Fibroblast of the aortic adventitia (primary cell): ENCODE data around the gene SPRED3. TPM values are rescaled to one million over a fixed set of nuclear protein-coding genes. Genes with fewer than 3 reads are reported as not detected.

ENCODE experiments used
- DNase-seq: peaks from one replicate; pipeline ENCODE4 v3.0.0-alpha.2; 2010; ENCODE audit warnings: low read depth
- H3K4me3 ChIP-seq: 2 replicates; pipeline ENCODE4 v1.5.1; 2011; ENCODE audit warnings: low read depth, mild to moderate bottlenecking, control low read depth, low read length, moderate library complexity
- total RNA-seq: library from RNA; depleted of rRNA; stranded (reverse); fragments of >200 nt; gene quantifications from 2 replicates; pipeline ENCODE4 v1.2.3, GENCODE V29; 2012; ENCODE audit warnings: low replicate concordance
- TF ChIP-seq, protein P1 (sequence below): IDR thresholded peaks from 2 replicates; pipeline ENCODE4 v1.5.1; 2011; ENCODE audit warnings: mild to moderate bottlenecking, low read length, control low read depth, inconsistent platforms; ENCODE audit not compliant: insufficient read depth

Gene SPRED3
- total RNA-seq, 1 donor, result 9.7 TPM

DNA sequence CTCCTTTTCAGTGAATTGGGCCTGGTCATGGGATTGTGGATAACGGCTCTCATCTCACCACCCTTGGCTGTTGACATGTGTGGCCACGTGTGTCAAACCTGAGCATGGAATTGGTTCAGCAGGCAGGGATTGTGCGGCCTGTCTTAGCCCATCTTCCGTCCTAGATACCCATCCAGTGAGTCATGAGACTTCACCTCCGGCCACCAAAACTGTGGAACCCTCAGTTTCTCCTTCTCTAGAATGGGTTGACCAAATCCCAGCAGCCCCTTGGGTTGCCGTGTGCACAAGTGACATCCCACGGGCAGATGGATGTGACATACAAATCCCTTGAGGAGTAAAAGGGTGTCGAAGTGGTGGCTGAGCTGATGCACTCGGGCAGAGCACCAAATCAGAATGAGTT lies 7.4 kb upstream of the SPRED3 start:
- TF ChIP-seq, protein P1, sequence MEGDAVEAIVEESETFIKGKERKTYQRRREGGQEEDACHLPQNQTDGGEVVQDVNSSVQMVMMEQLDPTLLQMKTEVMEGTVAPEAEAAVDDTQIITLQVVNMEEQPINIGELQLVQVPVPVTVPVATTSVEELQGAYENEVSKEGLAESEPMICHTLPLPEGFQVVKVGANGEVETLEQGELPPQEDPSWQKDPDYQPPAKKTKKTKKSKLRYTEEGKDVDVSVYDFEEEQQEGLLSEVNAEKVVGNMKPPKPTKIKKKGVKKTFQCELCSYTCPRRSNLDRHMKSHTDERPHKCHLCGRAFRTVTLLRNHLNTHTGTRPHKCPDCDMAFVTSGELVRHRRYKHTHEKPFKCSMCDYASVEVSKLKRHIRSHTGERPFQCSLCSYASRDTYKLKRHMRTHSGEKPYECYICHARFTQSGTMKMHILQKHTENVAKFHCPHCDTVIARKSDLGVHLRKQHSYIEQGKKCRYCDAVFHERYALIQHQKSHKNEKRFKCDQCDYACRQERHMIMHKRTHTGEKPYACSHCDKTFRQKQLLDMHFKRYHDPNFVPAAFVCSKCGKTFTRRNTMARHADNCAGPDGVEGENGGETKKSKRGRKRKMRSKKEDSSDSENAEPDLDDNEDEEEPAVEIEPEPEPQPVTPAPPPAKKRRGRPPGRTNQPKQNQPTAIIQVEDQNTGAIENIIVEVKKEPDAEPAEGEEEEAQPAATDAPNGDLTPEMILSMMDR, result no peak
- no peak overlapping the region for H3K4me3 ChIP-seq
- no peak for DNase-seq

DNA sequence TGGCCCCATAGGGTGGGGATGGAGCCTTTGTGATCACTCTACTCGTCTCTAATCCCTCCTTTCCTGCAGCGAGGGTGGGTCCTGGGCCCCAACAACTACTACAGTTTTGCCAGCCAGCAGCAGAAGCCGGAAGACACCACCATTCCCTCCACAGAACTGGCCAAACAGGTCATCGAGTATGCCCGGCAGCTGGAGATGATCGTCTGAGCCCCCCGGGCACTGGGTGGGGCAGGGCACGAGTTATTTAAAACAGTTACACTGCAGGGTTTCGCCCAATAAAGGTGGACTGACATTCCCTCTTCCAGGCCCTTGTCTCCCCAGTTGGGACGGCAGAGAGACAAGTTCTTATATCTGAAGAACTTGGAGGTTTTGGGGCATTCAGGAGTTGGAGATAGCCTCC lies 5.3 kb upstream of the SPRED3 start:
- no peak overlapping the region for H3K4me3 ChIP-seq
- no peak for DNase-seq
- TF ChIP-seq, protein P1, result no peak

DNA sequence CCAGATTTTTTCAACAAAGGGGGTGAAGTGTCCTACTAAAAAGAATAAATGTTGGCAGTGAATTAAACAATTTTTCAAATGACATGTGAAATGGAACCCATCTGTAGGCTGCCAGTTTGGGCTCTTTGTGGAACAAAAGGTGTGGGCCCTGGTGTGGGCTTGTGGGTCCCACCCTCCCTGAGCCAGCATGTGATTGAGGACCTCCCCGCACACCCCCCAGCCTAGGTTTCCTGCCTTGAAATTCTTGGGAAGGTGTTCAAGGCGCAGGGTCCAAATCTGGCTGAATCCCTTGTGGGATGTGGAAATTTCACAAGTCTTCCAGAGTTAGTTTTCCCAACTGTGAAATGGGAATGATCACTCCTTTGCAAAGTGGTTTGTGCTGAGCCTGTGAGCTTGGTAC lies 4.8 kb upstream of the SPRED3 start:
- no peak overlapping the region for H3K4me3 ChIP-seq
- TF ChIP-seq, protein P1, result no peak
- no peak for DNase-seq

DNA sequence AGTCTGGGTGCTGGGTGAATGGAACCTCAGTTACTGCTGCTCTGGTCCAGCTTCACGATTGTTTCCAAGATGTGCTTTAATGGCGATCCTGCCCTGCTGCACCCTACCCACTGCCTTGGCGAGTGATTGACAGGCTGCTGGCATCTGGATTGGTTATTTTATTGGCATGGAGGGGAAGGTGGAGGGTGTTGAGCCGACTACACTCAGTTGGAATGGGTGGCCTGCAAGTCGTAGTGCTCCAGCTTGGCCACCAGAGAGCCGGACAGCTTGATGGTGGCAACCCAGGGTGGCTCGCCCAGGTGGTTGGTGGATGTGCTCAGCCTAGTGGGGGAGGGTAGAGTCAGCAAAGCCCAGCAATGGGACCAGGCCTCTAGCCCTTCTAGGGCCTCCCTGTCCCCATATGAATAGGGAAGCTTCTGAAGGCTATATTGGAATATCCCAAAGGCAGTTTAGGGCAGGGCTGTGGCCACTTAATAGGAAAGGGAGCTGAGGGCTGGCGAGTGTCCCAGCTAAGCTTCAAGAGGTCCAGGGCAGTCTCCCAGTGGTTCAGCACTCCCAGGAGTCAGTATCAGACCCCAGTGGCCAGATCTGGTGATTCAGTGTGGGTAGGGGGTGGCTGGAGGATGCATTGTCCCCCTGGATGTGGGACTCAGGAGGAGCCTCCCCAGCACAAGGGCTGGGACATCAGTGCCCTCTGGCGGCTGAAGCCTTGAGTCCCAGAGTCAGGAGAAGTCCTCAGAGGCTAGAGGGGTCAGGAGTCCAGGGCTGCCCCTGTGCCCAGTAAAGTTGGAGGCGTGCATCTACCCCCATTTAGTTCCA lies 4.1 kb upstream of the SPRED3 start:
- H3K4me3 ChIP-seq, result no peak overlapping the region
- no peak for DNase-seq
- TF ChIP-seq, protein P1, result peak; percentile 34

DNA sequence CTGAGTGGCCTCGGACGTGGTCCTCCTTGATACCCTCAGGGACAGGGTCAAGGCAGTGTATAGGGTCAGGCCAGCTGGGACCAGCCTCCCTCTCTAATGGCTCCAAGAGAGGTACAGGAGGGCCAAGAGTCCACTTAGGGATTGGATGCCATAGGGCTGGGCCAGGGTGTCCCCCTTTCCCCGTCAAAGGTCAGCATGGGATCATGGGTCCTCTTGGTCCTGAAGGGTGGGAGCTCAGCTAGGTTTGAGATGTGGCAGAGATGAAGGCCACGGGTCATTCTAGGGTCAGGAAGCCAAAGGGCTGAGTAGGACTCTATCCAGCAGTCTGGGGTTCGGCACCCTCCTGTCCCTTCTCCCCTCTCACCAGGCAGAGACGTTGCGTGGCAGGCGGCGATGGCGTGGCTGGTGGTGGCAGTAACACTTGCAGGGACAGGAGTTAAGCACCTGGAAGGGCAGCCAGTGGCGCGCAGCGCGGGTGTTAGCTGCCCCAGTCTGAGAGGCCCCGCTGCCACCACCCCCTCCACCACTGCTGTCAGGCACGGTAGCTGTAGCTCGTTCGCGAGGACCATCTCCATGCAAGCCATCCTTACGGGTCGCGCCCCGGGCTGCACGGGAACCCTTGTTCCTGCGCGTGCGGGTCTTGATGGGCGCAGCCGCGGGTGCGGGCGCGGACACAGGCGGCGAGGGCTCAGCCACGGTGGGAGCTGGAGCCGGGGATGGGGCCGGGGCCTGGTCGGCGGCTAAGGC lies 3.3 kb upstream of the SPRED3 start:
- no peak for DNase-seq
- TF ChIP-seq, protein P1, result no peak
- no peak overlapping the region for H3K4me3 ChIP-seq

DNA sequence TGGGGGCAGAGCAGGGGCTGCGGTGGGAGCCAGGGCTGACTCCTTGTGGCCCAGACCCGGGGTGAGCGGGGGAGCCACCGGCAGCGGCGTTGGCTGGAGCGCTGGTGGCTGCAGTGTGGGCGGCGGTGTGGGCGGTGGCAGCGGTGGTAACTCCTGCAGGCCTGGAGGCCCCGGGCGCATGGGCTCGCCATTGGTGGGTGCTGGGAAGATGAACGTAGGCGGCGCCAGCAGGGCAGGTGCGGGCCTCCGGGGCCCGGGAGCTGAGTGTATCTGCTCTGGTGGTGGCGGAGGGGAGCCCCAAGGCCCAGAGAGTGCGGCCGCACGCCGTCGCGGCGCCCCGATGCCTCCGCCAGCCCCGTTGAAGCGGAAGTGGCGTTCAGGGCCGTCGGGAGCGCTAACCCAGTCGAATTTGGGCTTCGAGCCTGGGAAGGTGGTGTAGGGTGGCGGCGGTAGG lies 2.7 kb upstream of the SPRED3 start:
- no peak overlapping the region for H3K4me3 ChIP-seq
- DNase-seq, result no peak
- TF ChIP-seq, protein P1, result no peak
